Chondrocyte (in vitro differentiated cells): ENCODE data around the gene ZNF829. TPM values are rescaled to one million over a fixed set of nuclear protein-coding genes. Genes with fewer than 3 reads are reported as not detected.

Experiments used
- DNase-seq: peaks from one replicate; pipeline ENCODE4 v3.0.0; 2021; ENCODE audit warnings: mixed read lengths, low spot score
- H3K27ac Mint-ChIP-seq: one replicate; pipeline ENCODE4 v1.8.0; 2021; ENCODE audit warnings: mild to moderate bottlenecking, moderate library complexity, mixed read lengths; ENCODE audit not compliant: unreplicated experiment
- H3K27me3 Mint-ChIP-seq: 2 replicates; pipeline ENCODE4 v1.8.0; 2021; ENCODE audit warnings: low read depth, mixed read lengths
- H3K36me3 Mint-ChIP-seq: 2 replicates; pipeline ENCODE4 v1.8.0; 2021; ENCODE audit warnings: low read depth, mixed read lengths
- H3K4me1 Mint-ChIP-seq: 2 replicates; pipeline ENCODE4 v1.8.0; 2021; ENCODE audit warnings: low read depth, mild to moderate bottlenecking, mixed read lengths
- H3K4me3 Mint-ChIP-seq: one replicate; pipeline ENCODE4 v1.8.0; 2021; ENCODE audit warnings: mild to moderate bottlenecking, moderate library complexity, mixed read lengths; ENCODE audit not compliant: unreplicated experiment
- H3K9me3 Mint-ChIP-seq: 2 replicates; pipeline ENCODE4 v1.8.0; 2021; ENCODE audit warnings: low read depth, mixed read lengths
- CTCF ChIP-seq: fragments of 200-600 bp; sonication (generic); IDR thresholded peaks from 2 replicates; pipeline ENCODE4 v1.5.0; 2021; ENCODE audit warnings: antibody characterized with exemption, mild to moderate bottlenecking, moderate library complexity
- total RNA-seq: library from RNA; stranded (reverse); gene quantifications from 3 replicates; pipeline ENCODE4 v1.2.1, GENCODE V29; 2021

ZNF829 gene
- total RNA-seq, 1 donor from 2014 or later, result 2.0 TPM

- no peak for TF ChIP-seq CTCF
- Mint-ChIP-seq H3K4me3 (no peak overlapping the region), H3K36me3 (peaks cover 76% of the 10 kb centered on the region), H3K27ac (no peak overlapping the region), H3K4me1 (no peaks in the 10 kb centered on the region), H3K27me3 (no peaks in the 10 kb centered on the region), H3K9me3 (peaks cover 72% of the 10 kb centered on the region)
- no peak for DNase-seq
These were observed 24.2 kb downstream of the ZNF829 start for GRCh38 chr19:36891768-36892357.

GRCh38 chr19:36876993-36877938, 38.8 kb downstream of the ZNF829 start:
- DNase-seq, result no peak
- TF ChIP-seq CTCF, result no peak
- Mint-ChIP-seq H3K27me3 (no peaks in the 10 kb centered on the region), H3K36me3 (peaks cover 62% of the 10 kb centered on the region), H3K27ac (no peak overlapping the region), H3K4me1 (no peaks in the 10 kb centered on the region), H3K9me3 (peaks cover 62% of the 10 kb centered on the region), H3K4me3 (no peak overlapping the region)

GRCh38 chr19:36851898-36852297, 64.2 kb downstream of the ZNF829 start:
- no peak for TF ChIP-seq CTCF
- Mint-ChIP-seq H3K27ac (no peak overlapping the region), H3K4me3 (no peak overlapping the region), H3K4me1 (peaks cover 3% of the 10 kb centered on the region), H3K9me3 (peaks cover 25% of the 10 kb centered on the region), H3K27me3 (no peaks in the 10 kb centered on the region), H3K36me3 (peaks cover 26% of the 10 kb centered on the region)
- DNase-seq, result no peak

- no peak within 1 kb of the TSS for H3K4me3 Mint-ChIP-seq
- no peak within 1 kb of the TSS for H3K27ac Mint-ChIP-seq
- peaks cover 21% of the 10 kb centered on the region for H3K9me3 Mint-ChIP-seq
- DNase-seq, result peak; percentile 94
- H3K4me1 Mint-ChIP-seq, result peaks cover 3% of the 10 kb centered on the region
- no peak for TF ChIP-seq CTCF
- H3K36me3 Mint-ChIP-seq, result peaks cover 19% of the 10 kb centered on the region
- no peaks in the 10 kb centered on the region for H3K27me3 Mint-ChIP-seq
These were observed 65.3 kb downstream of the ZNF829 start, which contains the start of gene ZNF345 for GRCh38 chr19:36850559-36851442. TSS of gene ZNF345 (plus strand) at chr19:36850876. CDS start at chr19:36876831, 25,955 bp downstream.
